A549 (cell line): ENCODE data around the gene GPRASP3. TPM values are rescaled to one million over a fixed set of nuclear protein-coding genes. Genes with fewer than 3 reads are reported as not detected.

Source experiments
- ATAC-seq, 2 experiments: fragments of 200-7000 bp in 1 of 2; fragments of >200 bp in 1 of 2; cut with Nextera tagmentation in 1 of 2; cut with Tn5 transposase in 1 of 2; 3 replicates each; pipeline versions ENCODE4 v1.8.0 to v1.9.1; 2018 to 2020; ENCODE audit warnings: mild to moderate bottlenecking in 1 of 2, moderate library complexity in 1 of 2
- CTCF ChIA-PET: fragments of 300-600 bp; sonication (Branson Sonifier 250); formaldehyde crosslinking; extraction: SDS; loops from one replicate; lab custom pipeline; 2021; ENCODE audit warnings: antibody characterized with exemption, inconsistent platforms; lab: Yijun Ruan, JAX
- POLR2A ChIA-PET: fragments of 350-600 bp; formaldehyde crosslinking; extraction: SDS; loops from one replicate; lab custom pipeline; 2021; ENCODE audit warnings: antibody characterized with exemption, inconsistent platforms; lab: Yijun Ruan, JAX
- DNase-seq, 2 experiments: peaks; one replicate each; pipeline versions ENCODE4 v3.0.0 to v3.0.0-alpha.2; 2011 to 2016; ENCODE audit warnings: low read depth in 1 of 2, low spot score in 1 of 2
- FAIRE-seq: peaks from 2 replicates; lab custom pipeline; 2011; peaks lifted over from hg19 to GRCh38; lab: Jason Lieb, UNC
- H3K27ac ChIP-seq, 2 experiments: fragments of >200 bp; sonication (Bioruptor Twin); formaldehyde crosslinking; 3 replicates each; pipeline ENCODE4 v1.5.1; 2016 to 2017
- H3K4me1 ChIP-seq: fragments of >200 bp; sonication (Bioruptor Twin); formaldehyde crosslinking; 3 replicates; pipeline ENCODE4 v1.6.1; 2016
- H3K4me2 ChIP-seq: fragments of >200 bp; sonication (Bioruptor Twin); formaldehyde crosslinking; 3 replicates; pipeline ENCODE4 v1.6.1; 2016
- H3K4me3 ChIP-seq: fragments of >200 bp; sonication (Bioruptor Twin); formaldehyde crosslinking; 3 replicates; pipeline ENCODE4 v1.5.1; 2016
- H3K9me3 ChIP-seq: fragments of >200 bp; sonication (Bioruptor Twin); formaldehyde crosslinking; 3 replicates; pipeline ENCODE4 v1.6.1; 2016
- BHLHE40 ChIP-seq: IDR thresholded peaks from 2 replicates; pipeline ENCODE4 v1.6.1; 2012; ENCODE audit warnings: low read depth, low read length, inconsistent platforms
- CBX2 ChIP-seq: fragments of 200-600 bp; sonication (generic); IDR thresholded peaks from 2 replicates; pipeline ENCODE4 v1.6.1; 2016; ENCODE audit warnings: low read depth, mild to moderate bottlenecking, borderline replicate concordance
- CHD2 ChIP-seq: fragments of 150-350 bp; IDR thresholded peaks from 2 replicates; pipeline ENCODE4 v1.6.1; 2014; ENCODE audit warnings: low read length; ENCODE audit not compliant: partially characterized antibody
- EHMT2 ChIP-seq: fragments of 200-600 bp; sonication (generic); IDR thresholded peaks from 2 replicates; pipeline ENCODE4 v1.6.1; 2016; ENCODE audit warnings: antibody characterized with exemption, low read depth, mild to moderate bottlenecking, moderate library complexity
- ESRRA ChIP-seq: fragments of 150-350 bp; IDR thresholded peaks from 2 replicates; pipeline ENCODE4 v1.6.1; 2014; ENCODE audit warnings: mild to moderate bottlenecking, low read length, borderline replicate concordance
- FOXS1 ChIP-seq: fragments of 250-450 bp; sonication (Bioruptor Pico); IDR thresholded peaks from 2 replicates; pipeline ENCODE4 v1.5.0; 2020; ENCODE audit warnings: mild to moderate bottlenecking, moderate library complexity
- HOXA7 ChIP-seq: fragments of 250-450 bp; sonication (Bioruptor Pico); IDR thresholded peaks from 2 replicates; pipeline ENCODE4 v1.5.0; 2020; ENCODE audit warnings: mild to moderate bottlenecking, moderate library complexity
- HOXB13 ChIP-seq: fragments of 250-450 bp; sonication (Bioruptor Pico); IDR thresholded peaks from 2 replicates; pipeline ENCODE4 v1.5.0; 2020; ENCODE audit warnings: low read depth, mild to moderate bottlenecking, moderate library complexity
- JUN ChIP-seq, 2 experiments: fragments of >200 bp; sonication (Bioruptor Twin); formaldehyde crosslinking; IDR thresholded peaks; 2 replicates in 1 of 2; 3 replicates in 1 of 2; pipeline ENCODE4 v1.6.1; 2016 to 2017
- POLR2A ChIP-seq: IDR thresholded peaks from 2 replicates; pipeline ENCODE4 v1.6.1; 2012; ENCODE audit warnings: mild to moderate bottlenecking, low read length
- RFX5 ChIP-seq: fragments of 450-650 bp; IDR thresholded peaks from 2 replicates; pipeline ENCODE4 v1.7.1; 2014; ENCODE audit warnings: antibody characterized with exemption, mild to moderate bottlenecking, moderate library complexity
- TFCP2L1 ChIP-seq: fragments of 250-450 bp; sonication (Bioruptor Pico); IDR thresholded peaks from 2 replicates; pipeline ENCODE4 v1.5.0; 2021; ENCODE audit warnings: mild to moderate bottlenecking
- TP53 ChIP-seq: fragments of 250-450 bp; sonication (Bioruptor Pico); IDR thresholded peaks from 2 replicates; pipeline ENCODE4 v1.5.0; 2021; ENCODE audit warnings: mild to moderate bottlenecking, moderate library complexity
- ZSCAN20 ChIP-seq: fragments of 250-450 bp; sonication (Bioruptor Pico); IDR thresholded peaks from 2 replicates; pipeline ENCODE4 v1.8.0; 2022; ENCODE audit warnings: mild to moderate bottlenecking, moderate library complexity
- WGBS: methylation state at CpG from one replicate; pipeline ENCODE4 v1.1.6; 2017; ENCODE audit errors: missing lambda C conversion rate; 5-methylcytosine and 5-hydroxymethylcytosine counted together
- polyA plus RNA-seq, 4 experiments: library from polyadenylated mRNA; depleted of rRNA in 3 of 4; stranded (reverse); fragments of >200 nt; fragmentation: RNase III in 1 of 4; extraction: RNeasy Plus Mini Kit Qiagen cat#74134 plus additional on column Dnase treatment in 1 of 4; gene quantifications; 2 replicates in 3 of 4; 3 replicates in 1 of 4; pipeline ENCODE4 v1.2.3, GENCODE V29; 2011 to 2017
- TF ChIP-seq, protein P1 (sequence below): fragments of 200-600 bp; sonication (generic); IDR thresholded peaks from 2 replicates; pipeline ENCODE4 v1.6.1; 2016; ENCODE audit warnings: antibody characterized with exemption, mild to moderate bottlenecking, moderate library complexity
- TF ChIP-seq, protein P2 (sequence below): IDR thresholded peaks from 2 replicates; pipeline ENCODE4 v1.6.1; 2012
- TF ChIP-seq, protein P3 (sequence below): fragments of 150-350 bp; IDR thresholded peaks from 2 replicates; pipeline ENCODE4 v1.6.1; 2014; ENCODE audit warnings: low read depth, mild to moderate bottlenecking, low read length
- TF ChIP-seq, protein P4 (sequence below): fragments of 250-450 bp; sonication (Bioruptor Pico); IDR thresholded peaks from 2 replicates; pipeline ENCODE4 v1.5.0; 2020; ENCODE audit warnings: low read depth, mild to moderate bottlenecking, moderate library complexity
- TF ChIP-seq, protein P5 (sequence below): fragments of 450-650 bp; IDR thresholded peaks from 2 replicates; pipeline ENCODE4 v1.6.1; 2014; ENCODE audit warnings: antibody characterized with exemption
- TF ChIP-seq, protein P6 (sequence below): fragments of 250-450 bp; sonication (Bioruptor Pico); IDR thresholded peaks from 2 replicates; pipeline ENCODE4 v1.5.0; 2021; ENCODE audit warnings: mild to moderate bottlenecking, moderate library complexity, borderline replicate concordance
- TF ChIP-seq, protein P7 (sequence below): fragments of >200 bp; sonication (Bioruptor Twin); formaldehyde crosslinking; IDR thresholded peaks from 3 replicates; pipeline ENCODE4 v1.5.1; 2016

The GPRASP3 gene
- polyA plus RNA-seq, 2 of the 4 experiments (the other 2 are of a cell fraction): 4.6 to 4.9 TPM

DNA sequence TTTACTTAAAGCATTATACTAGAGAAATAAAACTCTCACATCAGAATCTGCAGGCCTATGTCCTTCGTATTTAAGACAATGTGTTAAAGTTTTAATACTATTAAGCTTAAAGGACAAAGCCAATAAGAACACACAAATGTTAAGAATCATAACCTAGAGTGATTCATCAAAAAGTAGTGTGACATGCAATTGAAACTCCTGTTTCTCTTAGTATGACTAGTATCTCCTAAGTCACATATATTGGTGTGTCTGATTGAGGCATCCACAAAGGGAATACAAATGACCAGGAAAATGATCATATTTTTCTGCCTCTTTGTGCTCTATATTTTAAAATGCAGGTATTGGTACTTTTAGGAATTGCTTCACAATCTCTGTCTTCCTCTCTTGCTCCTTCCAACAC lies 23.8 kb downstream of the GPRASP3 start:
- POLR2A ChIA-PET: no interaction called here
- Histone ChIP-seq H3K4me2 (no peak overlapping the region), H3K9me3 (no peaks in the 10 kb centered on the region), H3K4me3 (no peak overlapping the region)
- CTCF ChIA-PET: interaction anchor here (1.7 kb wide), 1 partner anchor 14 kb away, joined by 3 read pairs; no protein-coding TSS in a partner anchor
- WGBS: 90% methylated on average over 1 of the region's 1 CpG
- no peak for FAIRE-seq
- DNase-seq: no peak
- TF ChIP-seq, protein P1, sequence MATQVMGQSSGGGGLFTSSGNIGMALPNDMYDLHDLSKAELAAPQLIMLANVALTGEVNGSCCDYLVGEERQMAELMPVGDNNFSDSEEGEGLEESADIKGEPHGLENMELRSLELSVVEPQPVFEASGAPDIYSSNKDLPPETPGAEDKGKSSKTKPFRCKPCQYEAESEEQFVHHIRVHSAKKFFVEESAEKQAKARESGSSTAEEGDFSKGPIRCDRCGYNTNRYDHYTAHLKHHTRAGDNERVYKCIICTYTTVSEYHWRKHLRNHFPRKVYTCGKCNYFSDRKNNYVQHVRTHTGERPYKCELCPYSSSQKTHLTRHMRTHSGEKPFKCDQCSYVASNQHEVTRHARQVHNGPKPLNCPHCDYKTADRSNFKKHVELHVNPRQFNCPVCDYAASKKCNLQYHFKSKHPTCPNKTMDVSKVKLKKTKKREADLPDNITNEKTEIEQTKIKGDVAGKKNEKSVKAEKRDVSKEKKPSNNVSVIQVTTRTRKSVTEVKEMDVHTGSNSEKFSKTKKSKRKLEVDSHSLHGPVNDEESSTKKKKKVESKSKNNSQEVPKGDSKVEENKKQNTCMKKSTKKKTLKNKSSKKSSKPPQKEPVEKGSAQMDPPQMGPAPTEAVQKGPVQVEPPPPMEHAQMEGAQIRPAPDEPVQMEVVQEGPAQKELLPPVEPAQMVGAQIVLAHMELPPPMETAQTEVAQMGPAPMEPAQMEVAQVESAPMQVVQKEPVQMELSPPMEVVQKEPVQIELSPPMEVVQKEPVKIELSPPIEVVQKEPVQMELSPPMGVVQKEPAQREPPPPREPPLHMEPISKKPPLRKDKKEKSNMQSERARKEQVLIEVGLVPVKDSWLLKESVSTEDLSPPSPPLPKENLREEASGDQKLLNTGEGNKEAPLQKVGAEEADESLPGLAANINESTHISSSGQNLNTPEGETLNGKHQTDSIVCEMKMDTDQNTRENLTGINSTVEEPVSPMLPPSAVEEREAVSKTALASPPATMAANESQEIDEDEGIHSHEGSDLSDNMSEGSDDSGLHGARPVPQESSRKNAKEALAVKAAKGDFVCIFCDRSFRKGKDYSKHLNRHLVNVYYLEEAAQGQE: no peak
- TF ChIP-seq HOXB13 (CRISPR knock-in tag) (no peak), POLR2A (no peak), BHLHE40 (no peak), ZSCAN20 (CRISPR knock-in tag) (no peak), JUN (IDR thresholded peaks at IDR 0.05) (no peak), ESRRA (no peak), TFCP2L1 (CRISPR knock-in tag) (no peak), TP53 (CRISPR knock-in tag) (no peak), CBX2 (no peak), FOXS1 (CRISPR knock-in tag) (no peak), CHD2 (no peak)
- TF ChIP-seq, protein P2, sequence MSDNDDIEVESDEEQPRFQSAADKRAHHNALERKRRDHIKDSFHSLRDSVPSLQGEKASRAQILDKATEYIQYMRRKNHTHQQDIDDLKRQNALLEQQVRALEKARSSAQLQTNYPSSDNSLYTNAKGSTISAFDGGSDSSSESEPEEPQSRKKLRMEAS: no peak
- TF ChIP-seq, protein P3, sequence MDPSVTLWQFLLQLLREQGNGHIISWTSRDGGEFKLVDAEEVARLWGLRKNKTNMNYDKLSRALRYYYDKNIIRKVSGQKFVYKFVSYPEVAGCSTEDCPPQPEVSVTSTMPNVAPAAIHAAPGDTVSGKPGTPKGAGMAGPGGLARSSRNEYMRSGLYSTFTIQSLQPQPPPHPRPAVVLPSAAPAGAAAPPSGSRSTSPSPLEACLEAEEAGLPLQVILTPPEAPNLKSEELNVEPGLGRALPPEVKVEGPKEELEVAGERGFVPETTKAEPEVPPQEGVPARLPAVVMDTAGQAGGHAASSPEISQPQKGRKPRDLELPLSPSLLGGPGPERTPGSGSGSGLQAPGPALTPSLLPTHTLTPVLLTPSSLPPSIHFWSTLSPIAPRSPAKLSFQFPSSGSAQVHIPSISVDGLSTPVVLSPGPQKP: no peak
- TF ChIP-seq, protein P4, sequence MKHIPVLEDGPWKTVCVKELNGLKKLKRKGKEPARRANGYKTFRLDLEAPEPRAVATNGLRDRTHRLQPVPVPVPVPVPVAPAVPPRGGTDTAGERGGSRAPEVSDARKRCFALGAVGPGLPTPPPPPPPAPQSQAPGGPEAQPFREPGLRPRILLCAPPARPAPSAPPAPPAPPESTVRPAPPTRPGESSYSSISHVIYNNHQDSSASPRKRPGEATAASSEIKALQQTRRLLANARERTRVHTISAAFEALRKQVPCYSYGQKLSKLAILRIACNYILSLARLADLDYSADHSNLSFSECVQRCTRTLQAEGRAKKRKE: no peak
- TF ChIP-seq, protein P5, sequence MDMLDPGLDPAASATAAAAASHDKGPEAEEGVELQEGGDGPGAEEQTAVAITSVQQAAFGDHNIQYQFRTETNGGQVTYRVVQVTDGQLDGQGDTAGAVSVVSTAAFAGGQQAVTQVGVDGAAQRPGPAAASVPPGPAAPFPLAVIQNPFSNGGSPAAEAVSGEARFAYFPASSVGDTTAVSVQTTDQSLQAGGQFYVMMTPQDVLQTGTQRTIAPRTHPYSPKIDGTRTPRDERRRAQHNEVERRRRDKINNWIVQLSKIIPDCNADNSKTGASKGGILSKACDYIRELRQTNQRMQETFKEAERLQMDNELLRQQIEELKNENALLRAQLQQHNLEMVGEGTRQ: no peak
- TF ChIP-seq, all 56 proteins: peak for 0
- Histone ChIP-seq H3K4me1 (no peaks in the 10 kb centered on the region), H3K27ac (no peak overlapping the region)
- ATAC-seq: no peak

DNA sequence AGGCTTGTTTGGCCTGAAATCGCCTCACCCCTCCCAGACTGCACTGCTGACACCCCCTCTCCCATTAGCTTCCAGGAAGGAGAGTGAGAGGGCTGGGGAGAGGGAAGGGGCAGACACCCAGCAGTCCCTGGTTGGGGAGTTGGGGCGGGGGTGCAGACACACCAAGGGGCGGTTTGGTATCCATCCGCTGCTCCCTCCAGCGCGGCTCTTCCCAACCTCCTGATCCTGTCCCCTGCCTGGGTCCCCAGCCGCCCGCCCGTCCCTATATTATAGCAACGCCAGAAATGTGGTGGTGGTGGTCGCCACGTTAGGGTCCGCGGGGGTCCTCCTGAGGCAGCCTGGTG lies 24.9 kb downstream of the GPRASP3 start:
- ChIA-PET CTCF (interaction anchor here (0.5 to 1.7 kb wide), 3 partner anchors 16 to 28 kb away, joined by 3 read pairs; no protein-coding TSS in a partner anchor), POLR2A (no interaction called here)
- no peaks in the 10 kb centered on the region for H3K4me1 ChIP-seq
- H3K4me3 ChIP-seq: peak overlapping the region; percentile 52
- H3K27ac ChIP-seq: peak overlapping the region in 1 of 2 experiments; percentile 78; a peak in 1 of 6 replicates
- FAIRE-seq: no peak
- DNase-seq: no peak
- no peak for ATAC-seq
- no peaks in the 10 kb centered on the region for H3K9me3 ChIP-seq
- H3K4me2 ChIP-seq: peak overlapping the region; percentile 66
- WGBS: 80% methylated on average over 1 of the region's 14 CpGs
- TF ChIP-seq EHMT2 (no peak), HOXB13 (CRISPR knock-in tag) (no peak), HOXA7 (CRISPR knock-in tag) (no peak), CBX2 (no peak), RFX5 (no peak)
- TF ChIP-seq, protein P5: no peak
- TF ChIP-seq, protein P1: no peak
- TF ChIP-seq, protein P6, sequence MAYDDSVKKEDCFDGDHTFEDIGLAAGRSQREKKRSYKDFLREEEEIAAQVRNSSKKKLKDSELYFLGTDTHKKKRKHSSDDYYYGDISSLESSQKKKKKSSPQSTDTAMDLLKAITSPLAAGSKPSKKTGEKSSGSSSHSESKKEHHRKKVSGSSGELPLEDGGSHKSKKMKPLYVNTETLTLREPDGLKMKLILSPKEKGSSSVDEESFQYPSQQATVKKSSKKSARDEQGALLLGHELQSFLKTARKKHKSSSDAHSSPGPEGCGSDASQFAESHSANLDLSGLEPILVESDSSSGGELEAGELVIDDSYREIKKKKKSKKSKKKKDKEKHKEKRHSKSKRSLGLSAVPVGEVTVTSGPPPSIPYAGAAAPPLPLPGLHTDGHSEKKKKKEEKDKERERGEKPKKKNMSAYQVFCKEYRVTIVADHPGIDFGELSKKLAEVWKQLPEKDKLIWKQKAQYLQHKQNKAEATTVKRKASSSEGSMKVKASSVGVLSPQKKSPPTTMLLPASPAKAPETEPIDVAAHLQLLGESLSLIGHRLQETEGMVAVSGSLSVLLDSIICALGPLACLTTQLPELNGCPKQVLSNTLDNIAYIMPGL (CRISPR knock-in tag): no peak
- TF ChIP-seq, protein P7, sequence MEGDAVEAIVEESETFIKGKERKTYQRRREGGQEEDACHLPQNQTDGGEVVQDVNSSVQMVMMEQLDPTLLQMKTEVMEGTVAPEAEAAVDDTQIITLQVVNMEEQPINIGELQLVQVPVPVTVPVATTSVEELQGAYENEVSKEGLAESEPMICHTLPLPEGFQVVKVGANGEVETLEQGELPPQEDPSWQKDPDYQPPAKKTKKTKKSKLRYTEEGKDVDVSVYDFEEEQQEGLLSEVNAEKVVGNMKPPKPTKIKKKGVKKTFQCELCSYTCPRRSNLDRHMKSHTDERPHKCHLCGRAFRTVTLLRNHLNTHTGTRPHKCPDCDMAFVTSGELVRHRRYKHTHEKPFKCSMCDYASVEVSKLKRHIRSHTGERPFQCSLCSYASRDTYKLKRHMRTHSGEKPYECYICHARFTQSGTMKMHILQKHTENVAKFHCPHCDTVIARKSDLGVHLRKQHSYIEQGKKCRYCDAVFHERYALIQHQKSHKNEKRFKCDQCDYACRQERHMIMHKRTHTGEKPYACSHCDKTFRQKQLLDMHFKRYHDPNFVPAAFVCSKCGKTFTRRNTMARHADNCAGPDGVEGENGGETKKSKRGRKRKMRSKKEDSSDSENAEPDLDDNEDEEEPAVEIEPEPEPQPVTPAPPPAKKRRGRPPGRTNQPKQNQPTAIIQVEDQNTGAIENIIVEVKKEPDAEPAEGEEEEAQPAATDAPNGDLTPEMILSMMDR: no peak
